Measurements from ENCODE around the gene SLC27A6. TPM values are rescaled to one million over a fixed set of nuclear protein-coding genes. Genes with fewer than 3 reads are reported as not detected.

SLC27A6 gene
- polyA plus RNA-seq, 1 donor: 1.7 TPM

DNA sequence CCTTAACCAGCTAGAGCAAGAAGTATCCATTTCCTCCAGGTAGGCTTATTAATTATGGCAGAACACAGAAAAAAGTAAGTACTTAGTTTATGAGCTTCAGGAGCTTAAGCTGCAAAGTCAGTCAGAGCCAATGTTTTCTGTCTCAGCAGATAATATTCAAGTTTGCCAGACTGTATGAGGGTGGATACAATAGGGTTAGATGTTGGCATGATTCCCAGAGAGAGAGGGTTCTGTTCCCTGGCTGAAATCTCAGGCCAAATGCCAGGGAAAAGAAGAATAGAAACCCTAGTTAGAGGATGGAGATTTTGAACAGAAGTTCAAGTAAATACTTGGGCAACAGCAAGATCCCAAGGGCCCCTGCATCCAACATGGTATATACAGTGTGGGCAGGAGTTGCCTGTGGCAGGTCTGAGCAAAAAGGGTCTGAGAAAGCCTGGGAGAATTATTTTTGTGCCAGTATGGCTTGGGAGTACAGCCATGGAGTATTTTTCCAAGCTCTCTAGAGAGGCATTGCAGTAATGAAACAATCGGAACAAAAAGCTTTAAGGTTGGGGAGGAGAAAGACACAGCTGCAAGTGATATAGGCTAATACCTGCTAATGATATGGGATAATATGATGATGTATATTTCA is 98.3 kb downstream of the SLC27A6 start:
- no peak for DNase-seq

DNA sequence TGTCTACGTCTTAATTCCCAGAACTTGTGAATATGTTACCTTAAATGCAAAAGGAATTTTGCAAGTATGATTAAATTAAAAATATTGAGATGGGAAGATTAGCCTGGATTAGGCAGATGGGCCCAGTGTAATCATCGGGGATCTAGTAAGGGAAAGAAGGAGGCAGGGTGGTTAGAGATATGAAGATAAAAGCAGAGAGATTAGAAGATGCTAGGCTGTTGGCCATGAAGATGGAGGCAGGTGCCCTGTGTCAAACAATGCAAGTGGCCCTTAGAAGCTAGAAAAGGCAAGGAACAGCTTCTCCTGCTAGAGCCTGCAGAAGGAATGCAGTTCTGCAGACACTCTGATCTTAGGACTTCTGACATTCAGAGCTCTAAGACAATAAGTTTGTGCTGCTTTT is 100.4 kb downstream of the SLC27A6 start:
- DNase-seq: no peak

DNA sequence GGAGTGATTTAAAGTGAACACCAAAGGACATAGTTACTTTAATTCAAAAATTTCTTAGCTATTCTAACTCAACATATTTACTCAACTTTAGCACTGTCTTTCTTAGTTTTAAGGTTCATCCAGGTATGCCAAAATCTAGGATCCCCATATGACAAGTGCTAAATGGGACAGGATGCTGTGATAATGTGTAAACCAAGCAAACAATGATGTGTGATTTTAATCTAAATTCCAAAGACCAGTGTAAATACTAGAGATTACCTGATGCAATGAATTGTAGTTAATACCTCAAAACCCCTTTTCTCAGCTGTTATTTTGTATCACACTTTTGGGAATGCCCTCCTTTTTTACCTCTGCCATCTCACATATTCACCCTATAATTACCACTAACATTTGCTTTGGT is 102.5 kb downstream of the SLC27A6 start:
- DNase-seq: no peak

DNA sequence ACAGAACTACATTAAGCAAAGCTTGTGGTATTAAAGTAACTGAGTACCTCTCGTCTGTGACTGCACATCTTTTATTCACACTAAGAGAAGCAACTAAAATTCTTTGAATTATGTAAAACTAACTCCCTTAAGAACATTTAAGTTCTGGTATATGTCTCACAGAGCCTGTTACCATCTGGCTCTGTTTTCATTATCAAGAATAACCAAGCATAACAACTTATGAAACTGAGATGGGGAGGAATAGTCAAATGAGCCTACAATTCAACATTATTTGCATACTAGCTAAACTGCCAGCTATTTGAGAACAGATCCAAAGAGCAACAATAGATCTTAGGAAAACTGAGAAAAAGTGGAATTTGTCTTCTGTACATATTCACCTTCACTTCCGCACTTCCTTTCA is 104.0 kb downstream of the SLC27A6 start:
- DNase-seq: no peak

DNA sequence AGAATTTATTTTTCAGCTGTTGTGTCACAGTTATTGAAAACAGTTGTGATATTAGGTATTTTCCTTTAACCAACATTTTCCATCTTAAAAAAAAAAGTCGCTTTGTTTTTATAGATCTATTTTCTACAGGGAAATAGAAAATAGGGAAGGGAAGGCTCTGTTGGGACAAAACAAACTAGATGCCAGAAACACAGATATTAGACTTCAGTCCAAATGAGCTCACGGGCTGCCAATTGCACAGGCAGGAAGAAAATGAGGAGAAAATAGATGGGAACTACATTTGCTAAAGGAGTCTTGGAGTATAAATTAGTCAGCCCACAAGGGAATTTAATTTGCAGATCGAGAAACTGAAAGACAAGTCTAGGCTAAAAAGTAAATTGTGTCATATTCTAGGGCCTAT is 107.8 kb downstream of the SLC27A6 start:
- DNase-seq: no peak

DNA sequence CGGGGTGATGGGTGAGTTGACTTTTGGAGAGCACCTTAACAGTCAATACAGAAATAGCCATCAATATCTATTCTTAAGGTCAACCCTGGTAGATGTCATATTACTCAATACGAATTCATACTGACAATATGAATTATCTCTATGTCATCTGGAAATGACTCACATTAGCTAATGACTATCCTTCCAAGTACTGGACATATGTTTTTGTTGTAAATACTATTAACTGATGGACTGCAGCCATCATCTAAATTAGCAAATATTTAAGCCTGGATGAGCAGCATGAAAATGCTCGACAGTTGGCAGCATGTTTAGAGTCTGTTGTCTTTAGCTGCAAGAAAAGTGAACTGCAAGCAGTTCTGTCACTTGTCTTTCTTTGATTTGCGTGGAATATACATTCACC is 109.6 kb downstream of the SLC27A6 start:
- DNase-seq: no peak

DNA sequence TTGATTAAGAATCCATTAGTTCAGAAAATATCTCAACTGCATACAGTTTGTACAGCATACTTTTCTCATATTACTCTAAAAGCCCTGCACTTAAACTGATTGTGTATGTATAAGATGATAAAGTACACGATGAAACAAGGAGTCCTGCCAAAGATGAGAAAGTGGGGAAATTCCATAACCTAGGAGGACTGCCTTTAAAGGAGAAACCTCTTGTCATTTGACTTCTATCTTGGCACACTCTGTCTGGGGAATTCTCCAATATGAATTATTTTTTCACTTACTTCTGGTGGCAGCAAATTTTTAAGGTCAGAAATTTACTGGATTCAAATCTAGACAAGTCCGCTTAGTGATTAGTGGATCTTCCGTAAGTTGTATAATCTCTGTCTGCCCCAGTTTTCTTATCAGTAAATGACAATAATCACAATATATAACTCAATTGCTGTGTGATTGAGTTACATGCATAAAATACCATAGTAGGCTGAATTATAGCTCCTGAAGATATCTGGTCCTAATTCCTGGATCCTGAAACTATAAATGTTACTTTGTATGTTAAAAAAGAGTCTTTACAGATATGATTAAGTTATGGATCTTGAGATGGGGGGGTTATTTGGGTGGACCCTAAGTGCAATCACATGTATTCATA is 112.3 kb downstream of the SLC27A6 start:
- DNase-seq: no peak

DNA sequence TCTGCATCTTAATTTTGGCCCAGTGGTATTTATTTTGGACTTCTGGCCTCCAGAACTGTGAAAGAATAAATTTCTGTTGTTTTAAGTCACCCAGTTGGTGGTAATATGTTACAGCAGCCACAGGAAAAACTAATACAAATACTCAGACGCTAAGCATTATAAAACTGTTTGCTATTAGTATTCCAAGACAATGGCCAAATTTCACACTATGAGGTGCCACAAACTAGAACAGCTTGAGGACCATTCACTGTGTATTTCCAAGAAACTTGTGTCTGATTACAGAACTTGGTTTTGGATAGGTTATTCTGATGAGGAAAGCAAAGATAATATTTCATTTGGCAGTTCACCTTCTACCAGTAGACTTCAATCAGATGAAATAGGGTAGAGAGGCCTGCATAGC is 113.0 kb downstream of the SLC27A6 start:
- no peak for DNase-seq

DNA sequence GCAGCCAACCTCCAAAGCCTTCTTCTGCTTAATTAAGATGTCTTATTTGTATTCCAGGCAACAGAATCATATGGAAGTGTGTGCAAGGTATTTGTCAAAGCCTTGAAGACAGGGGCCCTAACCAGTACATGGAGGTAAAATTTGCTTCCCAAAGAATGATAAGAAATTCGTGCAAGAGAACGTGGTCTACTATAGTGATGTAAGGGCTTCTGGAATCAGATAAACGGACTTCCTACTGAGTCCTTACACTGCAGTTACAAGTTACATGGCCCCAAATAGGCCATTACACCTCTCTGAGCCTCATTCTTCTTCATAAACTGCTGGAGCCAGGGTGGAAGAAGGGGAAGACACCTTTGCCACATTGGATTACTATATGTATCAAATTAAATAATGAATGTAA is 113.4 kb downstream of the SLC27A6 start:
- DNase-seq: no peak

DNA sequence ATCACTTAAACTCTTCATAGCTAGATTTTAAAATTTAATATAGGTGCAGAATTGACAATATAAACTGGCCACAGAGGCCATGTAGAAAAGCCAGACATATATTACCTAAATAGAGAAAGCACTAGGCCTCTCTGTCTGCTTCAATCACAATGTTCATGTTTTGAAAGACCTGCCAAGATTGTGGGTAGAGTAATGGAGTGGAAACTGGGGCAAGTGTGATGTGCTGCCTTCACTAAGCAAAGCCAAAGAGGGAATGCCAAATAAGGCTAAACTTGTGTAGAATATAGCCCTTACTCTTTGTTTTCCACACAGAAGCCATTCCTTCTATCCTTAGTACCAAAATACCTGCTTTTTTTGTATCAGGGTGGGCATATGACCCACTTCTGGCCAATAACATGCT is 114.2 kb downstream of the SLC27A6 start:
- DNase-seq: no peak

DNA sequence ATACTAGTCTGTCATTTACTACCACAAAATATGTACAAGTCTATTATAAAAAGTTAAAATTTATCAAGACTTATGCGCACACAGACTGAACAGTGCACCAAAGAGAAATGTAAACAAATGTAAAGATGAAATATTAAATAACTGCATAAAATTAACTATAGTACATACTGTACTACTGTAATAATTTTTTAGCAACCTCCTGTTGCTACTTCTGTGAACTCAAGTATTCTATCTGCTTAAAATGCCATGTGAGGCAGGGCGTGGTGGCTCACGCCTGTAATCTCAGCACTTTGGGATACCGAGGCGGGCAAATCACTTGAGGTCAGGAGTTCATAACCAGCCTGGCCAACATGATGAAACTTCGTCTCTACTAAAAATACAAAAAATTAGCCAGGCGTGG is 115.5 kb downstream of the SLC27A6 start:
- DNase-seq: no peak

DNA sequence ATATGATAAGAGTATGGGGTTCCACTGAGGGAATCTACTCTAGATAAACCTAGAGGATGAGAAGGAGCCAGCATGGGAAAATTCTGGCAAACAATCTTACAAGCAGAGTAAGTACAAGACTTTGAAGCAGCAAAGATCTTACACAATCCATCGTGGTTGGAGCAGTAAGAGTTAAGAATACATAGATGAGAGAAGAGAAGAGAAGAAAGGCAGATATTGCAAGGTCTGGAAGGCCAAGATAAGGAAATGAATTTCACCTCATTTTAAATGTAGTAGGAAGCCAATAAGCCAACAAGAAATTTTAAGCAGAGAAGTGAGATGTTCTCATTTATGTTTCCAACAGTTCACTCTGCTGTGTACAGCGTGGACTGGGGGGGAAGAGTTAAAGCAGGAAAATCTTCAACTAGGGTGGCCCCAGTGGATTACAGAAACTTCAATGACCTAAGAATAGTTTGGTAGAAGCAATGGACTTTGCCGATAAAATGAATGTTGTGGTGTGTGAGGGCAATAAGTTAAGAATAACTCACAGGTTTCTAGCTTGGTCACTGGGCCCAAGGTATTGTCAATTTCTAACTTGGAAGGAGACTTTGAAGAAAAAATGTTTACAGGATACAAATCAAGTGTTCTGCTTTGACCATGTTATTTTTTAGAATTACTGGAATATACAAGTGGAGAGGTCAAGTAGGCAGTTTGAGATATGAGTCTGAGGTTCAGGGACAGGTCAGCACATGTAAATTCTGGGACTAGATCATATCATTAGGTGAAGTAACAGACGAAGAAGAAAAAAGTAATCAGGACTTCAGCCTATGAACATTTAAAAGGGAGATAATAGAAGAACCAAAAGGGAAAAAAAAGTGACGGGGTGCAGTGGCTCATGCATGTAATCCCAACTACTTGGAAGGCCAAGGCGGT is 117.2 kb downstream of the SLC27A6 start:
- no peak for DNase-seq

Other genes with a start within 250 kb of the SLC27A6 start
- gene ISOC1, start 129.3 kb downstream of the SLC27A6 start, polyA plus RNA-seq (ENCODE audit: insufficient read length): 41.7 TPM

Measured in left kidney (tissue), 2 donors.